Lower leg skin (tissue), 4 donors: ENCODE results near the gene PDK4. TPM values are rescaled to one million over a fixed set of nuclear protein-coding genes. Genes with fewer than 3 reads are reported as not detected.

ENCODE experiments used
- DNase-seq, 2 donors: peaks; one replicate each; pipeline ENCODE4 v3.0.0-alpha.2; 2019; ENCODE audit warnings: low spot score in 2 of 2
- H3K4me3 ChIP-seq: fragments of 200-600 bp; sonication (generic); 2 replicates; pipeline ENCODE4 v1.5.1; 2017; ENCODE audit warnings: mild to moderate bottlenecking, low read depth; ENCODE audit not compliant: poor library complexity, severe bottlenecking
- POLR2A ChIP-seq, 2 donors: fragments of 450-650 bp; IDR thresholded peaks; one replicate each; pipeline ENCODE4 v1.6.1; 2016 to 2017; ENCODE audit warnings: antibody characterized with exemption in 2 of 2, mild to moderate bottlenecking in 1 of 2, moderate library complexity in 1 of 2
- WGBS, 2 donors: methylation state at CpG; one replicate each; pipeline ENCODE4 v1.1.5; 2018; 5-methylcytosine and 5-hydroxymethylcytosine counted together
- intact Hi-C: fragments of 100-400 bp; cut with DNase I; formaldehyde crosslinking; loops from one replicate; pipeline ENCODE4 v1.15.0; 2023; ENCODE audit warnings: low total_unique reads
- total RNA-seq, 4 donors: library from RNA; depleted of rRNA; stranded (reverse); fragments of >200 nt; gene quantifications; one replicate each; pipeline ENCODE4 v1.1.0, GENCODE V29; 2016
- TF ChIP-seq, protein P1 (sequence below), 3 donors: fragments of 450-650 bp; IDR thresholded peaks; one replicate each; pipeline ENCODE4 v1.5.1; 2016; ENCODE audit warnings: antibody characterized with exemption in 3 of 3, mild to moderate bottlenecking in 3 of 3, moderate library complexity in 2 of 3

PDK4 gene
- 1,000 to 10,000 TPM in 2 of 4 donors, 100 to 1,000 TPM in 1, 10 to 100 TPM in 1; 64.3 to 1,085 (median 625) TPM for total RNA-seq

DNA sequence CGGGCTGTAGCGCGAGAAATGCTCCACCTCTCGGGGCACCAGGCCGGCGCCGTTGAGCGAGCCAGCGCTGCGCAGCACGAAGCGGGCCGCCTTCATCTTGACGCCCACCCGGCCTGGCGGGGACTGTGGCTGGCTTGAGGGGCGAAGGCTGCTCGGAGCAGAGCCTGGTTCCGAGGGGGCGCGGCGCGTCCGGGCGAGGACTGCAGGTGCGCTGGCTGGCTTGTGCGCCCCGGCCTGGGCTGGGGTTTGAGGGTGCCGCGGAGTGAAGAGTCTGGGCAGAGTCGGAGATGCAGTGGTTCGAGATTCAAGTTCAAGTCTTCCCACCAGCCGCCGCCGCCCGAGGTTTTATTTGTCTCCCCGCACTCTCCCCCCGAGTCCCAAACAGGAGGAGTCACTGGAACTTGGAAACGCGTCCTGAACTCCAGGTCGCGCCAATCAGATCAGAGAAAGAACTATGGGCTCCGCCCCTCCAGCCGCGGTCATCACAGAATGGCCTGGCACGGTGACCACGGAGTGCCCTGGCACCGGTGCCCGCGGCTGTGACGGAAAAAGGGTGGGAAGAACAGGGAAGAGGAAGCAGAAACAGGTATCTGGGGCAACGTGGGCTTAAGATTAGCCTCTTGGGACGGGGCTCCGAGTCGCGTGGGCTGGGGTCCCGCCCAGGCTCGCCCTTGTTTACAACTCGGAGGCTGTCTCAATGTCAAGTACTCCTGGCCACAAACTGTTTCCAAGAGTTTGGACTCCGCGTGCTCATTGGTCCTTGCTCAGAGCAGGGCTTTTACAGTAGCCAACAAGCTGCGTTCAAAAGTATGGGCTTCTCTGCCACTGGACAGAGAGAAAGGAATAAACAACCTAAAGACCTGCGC is at the start of gene PDK4:
Gene PDK4 (minus strand): TSS at position 319 of the 866 bp plus-strand sequence. CDS start 223 bp downstream, at position 96.
- intact Hi-C loops, result loop anchor here (5.0 kb wide), 1 partner anchor 86 kb away; no protein-coding TSS in a partner anchor
- peak within 1 kb of the TSS; percentile 83 for H3K4me3 ChIP-seq
- TF ChIP-seq POLR2A (IDR thresholded peaks at IDR 0.05), result peak in 1 of 2 donors; percentile 88
- TF ChIP-seq, protein P1, sequence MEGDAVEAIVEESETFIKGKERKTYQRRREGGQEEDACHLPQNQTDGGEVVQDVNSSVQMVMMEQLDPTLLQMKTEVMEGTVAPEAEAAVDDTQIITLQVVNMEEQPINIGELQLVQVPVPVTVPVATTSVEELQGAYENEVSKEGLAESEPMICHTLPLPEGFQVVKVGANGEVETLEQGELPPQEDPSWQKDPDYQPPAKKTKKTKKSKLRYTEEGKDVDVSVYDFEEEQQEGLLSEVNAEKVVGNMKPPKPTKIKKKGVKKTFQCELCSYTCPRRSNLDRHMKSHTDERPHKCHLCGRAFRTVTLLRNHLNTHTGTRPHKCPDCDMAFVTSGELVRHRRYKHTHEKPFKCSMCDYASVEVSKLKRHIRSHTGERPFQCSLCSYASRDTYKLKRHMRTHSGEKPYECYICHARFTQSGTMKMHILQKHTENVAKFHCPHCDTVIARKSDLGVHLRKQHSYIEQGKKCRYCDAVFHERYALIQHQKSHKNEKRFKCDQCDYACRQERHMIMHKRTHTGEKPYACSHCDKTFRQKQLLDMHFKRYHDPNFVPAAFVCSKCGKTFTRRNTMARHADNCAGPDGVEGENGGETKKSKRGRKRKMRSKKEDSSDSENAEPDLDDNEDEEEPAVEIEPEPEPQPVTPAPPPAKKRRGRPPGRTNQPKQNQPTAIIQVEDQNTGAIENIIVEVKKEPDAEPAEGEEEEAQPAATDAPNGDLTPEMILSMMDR (IDR thresholded peaks at IDR 0.05), result no peak
- peak; percentile 97 to 99 for DNase-seq
- WGBS, 2 donors, result 1% methylated on average over 42 to 55 of the region's 63 CpGs

DNA sequence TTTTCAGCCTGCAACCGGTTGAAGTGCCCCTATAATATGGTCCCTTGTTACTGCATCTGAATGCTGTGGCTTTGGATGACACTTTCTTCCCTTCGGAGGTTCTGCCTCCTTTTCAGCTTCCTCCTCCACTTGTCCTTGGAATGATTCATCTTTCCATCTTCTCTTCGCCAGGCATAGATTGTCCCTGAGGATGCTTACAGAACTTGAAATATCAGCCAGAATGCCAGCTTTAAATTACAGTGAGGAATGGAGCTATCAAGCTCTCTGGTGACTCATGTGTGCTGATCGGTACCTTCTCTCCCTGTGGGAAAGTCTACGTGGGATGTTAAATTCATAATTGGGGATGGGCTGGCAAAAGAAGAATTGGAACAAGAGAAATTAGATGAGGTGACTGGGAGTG is 45.9 kb upstream of the PDK4 start:
- 49 to 59% methylated on average over 5 of the region's 5 CpGs for WGBS, 2 donors
- TF ChIP-seq, protein P1 (IDR thresholded peaks at IDR 0.05), result no peak
- TF ChIP-seq POLR2A (IDR thresholded peaks at IDR 0.05), result no peak
- no peak overlapping the region for H3K4me3 ChIP-seq
- intact Hi-C loops, result no loop called here
- DNase-seq, result no peak

DNA sequence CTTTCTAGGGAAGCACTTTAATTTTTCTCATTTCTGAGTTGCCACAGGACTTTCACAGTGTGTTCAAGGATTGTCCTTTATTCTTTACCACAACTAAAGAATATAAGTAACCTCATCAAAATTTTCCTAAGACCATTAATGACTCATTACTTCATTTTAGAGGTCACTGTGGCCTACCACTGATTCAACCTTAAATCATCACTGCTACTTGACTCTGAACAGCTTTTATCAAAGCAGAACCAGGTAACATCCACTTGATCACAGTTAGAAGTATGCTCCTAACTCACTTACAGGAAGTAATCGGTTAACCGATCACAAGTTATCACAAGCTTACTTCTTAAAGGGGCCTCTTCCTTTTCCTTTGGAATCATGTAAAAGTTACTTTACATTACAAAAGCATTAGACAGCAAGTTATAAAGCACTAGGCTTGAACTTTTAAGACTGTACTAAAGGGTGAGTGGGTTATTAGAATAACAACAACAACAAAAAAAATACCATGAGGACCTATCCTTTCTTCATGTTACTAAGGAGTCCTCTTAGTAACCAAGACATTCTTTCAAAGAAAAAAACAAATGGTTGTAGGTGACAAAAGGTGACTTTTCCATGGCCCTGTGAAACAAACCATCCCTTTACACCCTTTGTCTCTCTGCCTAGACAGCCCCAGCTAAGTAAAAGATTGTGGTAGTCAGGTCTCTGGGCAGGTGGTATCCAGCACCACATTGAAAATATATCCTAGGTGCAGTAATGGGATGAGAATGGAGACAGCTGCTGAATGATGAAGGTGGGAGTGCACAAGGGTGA is 40.0 kb upstream of the PDK4 start:
- TF ChIP-seq, protein P1 (IDR thresholded peaks at IDR 0.05), result no peak
- no peak for TF ChIP-seq POLR2A (IDR thresholded peaks at IDR 0.05)
- WGBS, 2 donors, result 44 to 56% methylated on average over 2 of the region's 2 CpGs
- no peak for DNase-seq
- intact Hi-C loops, result no loop called here
- no peak overlapping the region for H3K4me3 ChIP-seq

DNA sequence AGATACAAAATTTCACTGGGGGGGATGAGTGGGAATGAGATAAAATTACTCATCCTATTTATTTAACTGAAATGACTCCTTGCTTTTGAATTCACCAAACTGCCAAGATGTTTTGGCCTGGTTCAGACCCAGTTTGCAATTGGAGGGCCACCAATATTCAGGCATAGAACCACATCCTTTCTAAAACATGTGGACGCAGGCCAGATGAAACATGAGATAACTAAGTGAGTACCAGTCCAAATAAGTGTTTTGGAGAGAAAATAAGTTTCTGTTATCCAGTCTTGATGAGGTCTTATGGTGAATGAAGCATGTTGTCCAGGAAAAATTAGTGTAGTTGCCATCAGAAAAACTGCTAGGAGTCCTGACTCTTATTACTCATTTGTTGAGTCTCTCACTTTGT is 36.3 kb upstream of the PDK4 start:
- intact Hi-C loops, result no loop called here
- peak in 1 of 2 donors; percentile 29 for DNase-seq
- TF ChIP-seq POLR2A (IDR thresholded peaks at IDR 0.05), result no peak
- TF ChIP-seq, protein P1 (IDR thresholded peaks at IDR 0.05), result no peak
- H3K4me3 ChIP-seq, result no peak overlapping the region
- whole genome bisulfite sequencing, 2 donors, result 0% methylated on average over 1 of the region's 1 CpG

DNA sequence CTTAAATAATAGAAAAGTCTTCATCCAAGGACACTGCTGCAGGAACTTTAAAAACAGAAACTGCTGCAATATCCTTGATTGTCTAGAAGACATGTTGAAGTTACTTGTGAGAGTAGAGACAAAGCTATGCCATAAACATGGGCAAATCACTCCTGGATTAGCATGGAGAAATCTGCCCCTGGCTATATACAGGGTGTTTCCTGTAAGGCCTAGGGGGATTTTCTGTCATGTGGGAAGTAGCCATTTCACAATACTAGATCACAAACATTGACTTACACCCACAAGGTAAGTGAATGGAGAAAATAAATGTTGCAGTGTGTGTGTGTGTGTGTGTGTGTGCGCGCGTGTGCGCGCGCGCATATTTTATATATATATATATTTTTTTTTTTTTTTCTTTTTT is 35.2 kb upstream of the PDK4 start:
- WGBS, 2 donors, result 70 to 73% methylated on average over 7 of the region's 7 CpGs
- no peak for TF ChIP-seq POLR2A (IDR thresholded peaks at IDR 0.05)
- TF ChIP-seq, protein P1 (IDR thresholded peaks at IDR 0.05), result no peak
- intact Hi-C loops, result no loop called here
- no peak for DNase-seq
- H3K4me3 ChIP-seq, result no peak overlapping the region
